GM18861 (cell line): ENCODE results near the gene DCTN4.

Source experiments
- ATAC-seq: cut with Tn5 transposase; IDR thresholded peaks from one replicate; pipeline ENCODE4 v1.9.1; 2021; ENCODE audit not compliant: unreplicated experiment

DCTN4 gene

DNA sequence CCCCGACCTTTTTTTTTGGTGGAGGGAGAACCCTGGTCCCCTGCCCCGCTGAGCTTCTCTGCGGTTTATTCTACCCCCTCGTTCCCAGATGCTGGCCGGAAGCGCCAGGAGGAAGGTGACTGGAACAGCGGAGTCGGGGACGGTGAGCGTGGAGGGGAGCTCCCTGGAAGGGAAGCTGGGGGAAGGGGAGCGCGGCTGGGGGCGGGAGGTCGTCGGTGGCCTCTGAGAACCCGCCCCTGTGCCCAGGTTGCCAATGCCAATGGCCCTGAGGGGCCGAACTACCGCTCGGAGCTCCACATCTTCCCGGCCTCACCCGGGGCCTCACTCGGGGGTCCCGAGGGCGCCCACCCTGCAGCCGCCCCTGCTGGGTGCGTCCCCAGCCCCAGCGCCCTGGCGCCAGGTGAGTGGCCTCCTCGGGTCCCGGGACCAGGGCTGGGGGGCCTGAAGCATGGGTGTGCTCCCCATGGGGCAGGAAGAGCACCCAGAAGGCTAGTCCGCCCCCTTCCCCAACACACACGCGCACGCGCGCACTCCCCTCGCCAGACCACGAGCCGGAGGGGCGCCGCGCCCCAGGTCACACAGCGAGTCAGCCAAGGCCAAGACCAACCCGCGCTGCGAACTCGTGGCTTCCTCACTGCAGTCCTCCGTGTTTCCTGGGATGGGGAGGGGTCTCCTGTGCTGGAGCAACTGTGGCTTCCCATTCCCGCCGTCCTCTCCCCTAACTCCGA is 87.1 kb downstream of the DCTN4 start:
- ATAC-seq: no peak

DNA sequence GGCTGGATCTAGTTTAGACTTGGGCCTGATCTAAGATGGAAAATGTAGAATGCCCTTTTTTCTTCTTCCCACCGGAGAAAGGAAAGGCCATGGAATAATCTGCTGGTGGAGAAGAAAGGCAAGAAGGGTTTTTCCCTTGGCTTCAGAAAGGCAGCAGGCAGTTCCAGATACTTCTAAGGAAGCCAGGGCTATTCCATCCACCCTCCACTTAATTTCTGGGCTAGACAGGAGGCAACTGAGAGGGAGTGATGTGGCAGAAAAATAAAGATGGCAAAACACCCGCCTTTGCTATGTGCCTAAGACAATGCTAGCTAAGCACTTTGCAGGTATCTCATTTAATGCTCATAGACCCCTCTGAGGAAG is 87.9 kb downstream of the DCTN4 start:
- no peak for ATAC-seq

DNA sequence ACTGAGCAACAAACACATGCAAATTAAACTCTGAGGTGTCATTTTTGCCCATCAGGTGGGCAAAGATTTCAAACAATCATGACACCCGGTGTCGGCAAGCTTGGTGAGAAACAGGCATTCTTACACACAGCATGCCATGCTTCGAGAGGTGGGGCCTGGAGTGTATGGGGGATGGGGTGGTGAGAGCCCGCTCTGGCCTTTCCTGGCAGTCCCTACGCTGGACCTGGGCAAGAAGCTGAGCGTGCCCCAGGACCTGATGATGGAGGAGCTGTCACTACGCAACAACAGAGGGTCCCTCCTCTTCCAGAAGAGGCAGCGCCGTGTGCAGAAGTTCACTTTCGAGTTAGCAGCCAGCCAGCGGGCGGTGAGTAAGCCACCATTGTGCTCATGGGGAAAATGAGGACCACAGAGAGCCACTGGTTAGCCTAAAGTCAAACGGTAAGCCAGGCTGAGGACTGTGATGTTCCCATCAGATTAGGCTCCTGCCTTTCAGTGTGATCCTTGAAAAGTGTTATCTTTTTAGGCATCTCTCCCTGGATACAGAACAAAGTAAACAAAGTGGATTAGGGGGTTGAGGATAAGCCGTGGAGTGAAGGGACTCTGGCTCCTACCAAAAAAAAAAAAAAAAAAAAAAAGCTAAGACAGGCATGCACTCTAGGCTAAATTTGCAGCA is 88.4 kb downstream of the DCTN4 start:
- ATAC-seq: no peak

DNA sequence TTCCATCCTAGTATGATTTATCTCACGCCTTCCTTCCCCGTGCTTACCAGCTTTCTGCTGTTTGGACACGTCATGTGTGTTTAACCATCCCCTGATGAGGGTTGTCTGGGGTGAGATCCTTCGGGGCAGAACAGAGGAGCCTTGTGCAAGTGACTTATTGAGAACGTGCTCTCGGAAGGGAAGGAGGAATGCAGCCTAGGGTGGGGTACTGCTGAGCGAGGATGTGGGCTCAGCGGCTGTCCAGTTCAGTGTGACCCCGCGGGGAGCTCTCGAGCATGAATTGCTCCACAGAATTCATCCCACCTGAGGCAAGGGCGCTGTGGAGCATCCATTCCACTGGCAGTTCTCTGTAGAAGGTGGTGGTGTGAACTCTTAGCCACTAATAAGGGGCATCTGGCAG is 93.8 kb downstream of the DCTN4 start:
- no peak for ATAC-seq

DNA sequence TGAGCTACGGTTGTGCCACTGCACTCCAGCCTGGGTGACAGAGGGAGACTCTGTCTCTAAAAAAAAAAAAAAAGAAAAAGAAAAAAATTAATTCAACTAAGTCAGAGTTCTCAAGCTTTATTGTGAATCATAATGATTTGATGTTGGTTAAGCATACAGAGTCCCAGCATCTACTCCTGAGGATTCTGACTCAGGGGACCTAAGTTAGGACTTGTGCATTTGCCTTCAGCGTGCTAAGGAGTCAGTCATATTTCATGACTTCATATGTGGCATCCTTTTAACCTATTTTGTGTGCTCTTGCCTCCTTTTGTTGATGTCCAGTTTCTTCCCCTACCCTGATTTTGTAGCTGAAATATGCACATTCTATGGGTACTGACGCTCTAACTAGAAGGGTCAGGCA is 94.9 kb downstream of the DCTN4 start:
- ATAC-seq: no peak

DNA sequence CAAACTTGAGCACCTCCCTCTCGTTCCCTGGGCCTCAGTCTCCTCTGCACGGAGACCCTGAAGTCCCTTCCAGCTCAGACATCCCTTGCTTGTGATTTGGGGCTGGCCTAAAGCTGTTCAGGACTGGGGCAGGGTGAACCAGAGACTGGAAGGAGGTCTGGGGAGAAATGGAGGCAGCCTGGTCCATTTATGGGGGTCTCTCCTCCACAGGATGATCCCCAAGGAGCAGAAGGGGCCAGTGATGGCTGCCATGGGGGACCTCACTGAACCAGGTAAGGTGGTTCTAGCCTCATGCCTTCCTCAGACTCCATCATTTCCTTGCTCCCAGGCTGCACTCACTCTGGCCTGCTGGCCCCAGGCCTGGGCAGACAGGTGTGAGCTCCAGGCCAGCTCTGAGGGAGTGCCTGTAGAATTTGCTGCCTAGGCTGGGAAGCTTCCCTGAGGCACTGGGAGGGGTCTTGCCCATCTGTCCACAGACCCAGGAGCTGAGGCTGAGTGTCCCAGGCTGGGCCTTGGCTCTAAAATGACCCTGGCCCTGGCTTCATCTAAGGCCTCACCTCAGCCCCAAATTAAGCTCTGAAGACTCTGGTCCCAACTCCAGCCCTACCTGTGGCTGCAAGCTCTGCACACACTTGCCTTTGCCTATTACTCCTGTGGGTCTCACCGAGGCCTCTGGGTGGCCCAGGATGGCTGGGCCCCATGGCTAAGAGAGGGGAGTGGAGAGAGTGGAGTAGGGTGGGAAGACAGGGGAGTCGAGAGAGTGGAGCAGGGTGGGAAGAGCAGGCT is 95.9 kb downstream of the DCTN4 start:
- ATAC-seq: no peak

DNA sequence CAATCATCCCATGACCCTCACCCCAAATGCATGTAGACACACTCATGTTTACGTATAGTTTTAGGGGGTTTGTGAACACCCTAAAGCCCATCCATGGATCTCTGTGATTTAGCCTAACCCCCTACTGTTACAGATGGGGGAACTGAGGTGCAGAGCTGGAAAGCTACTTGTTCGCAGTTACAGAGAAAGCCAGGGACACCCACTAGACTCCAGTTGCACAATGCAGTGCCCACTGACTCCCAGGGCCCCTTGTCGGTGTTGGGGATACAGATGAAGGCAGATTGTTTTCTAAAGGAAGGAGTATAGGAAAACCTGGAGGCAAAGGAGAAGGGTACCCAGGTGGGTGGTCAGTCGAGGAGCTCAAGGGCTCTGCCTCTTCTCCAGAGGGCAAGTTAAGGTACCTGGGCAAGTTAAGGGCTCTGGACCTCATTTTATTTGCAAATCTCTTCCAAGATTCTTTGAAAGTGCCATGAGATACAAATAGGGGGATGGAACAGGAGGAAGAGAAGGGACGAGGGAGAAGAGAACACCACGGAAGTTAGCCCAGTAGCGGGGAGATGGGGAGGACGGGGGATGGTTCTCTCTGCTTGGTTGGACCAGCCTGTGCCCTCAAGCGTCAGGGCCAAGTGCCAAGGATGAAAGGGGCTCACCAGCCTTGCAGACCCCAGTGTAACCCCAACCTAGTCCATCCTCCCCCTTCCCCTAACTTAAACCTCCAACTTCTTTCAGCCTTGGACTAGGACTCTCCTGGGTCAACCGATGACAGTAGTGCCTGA is 96.8 kb downstream of the DCTN4 start:
- no peak for ATAC-seq

DNA sequence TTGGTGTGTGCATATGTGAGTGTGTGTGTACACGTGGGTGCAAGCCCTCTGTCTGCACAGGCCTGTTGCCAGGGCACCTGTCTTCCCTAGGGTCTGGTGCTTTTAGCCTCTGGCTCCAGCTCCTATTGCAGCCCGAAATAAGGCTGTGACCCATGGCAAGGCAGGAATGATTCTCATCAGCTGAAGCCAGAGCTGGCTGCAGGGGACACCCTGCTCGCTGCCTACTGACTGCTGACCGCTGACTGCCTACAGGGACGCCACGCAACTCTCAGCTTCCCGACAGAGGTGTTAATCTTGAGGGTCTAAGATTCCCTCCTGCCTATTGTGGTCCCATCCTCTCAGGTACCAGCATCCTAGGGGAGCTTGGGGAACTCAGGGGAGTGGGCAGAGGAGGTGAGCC is 97.7 kb downstream of the DCTN4 start, which contains the start of gene MYOZ3:
Gene MYOZ3, plus strand, starts transcription at position 166 of the 400 bp plus-strand sequence. CDS start 1,691 bp downstream, outside the sequence.
- ATAC-seq: no peak

DNA sequence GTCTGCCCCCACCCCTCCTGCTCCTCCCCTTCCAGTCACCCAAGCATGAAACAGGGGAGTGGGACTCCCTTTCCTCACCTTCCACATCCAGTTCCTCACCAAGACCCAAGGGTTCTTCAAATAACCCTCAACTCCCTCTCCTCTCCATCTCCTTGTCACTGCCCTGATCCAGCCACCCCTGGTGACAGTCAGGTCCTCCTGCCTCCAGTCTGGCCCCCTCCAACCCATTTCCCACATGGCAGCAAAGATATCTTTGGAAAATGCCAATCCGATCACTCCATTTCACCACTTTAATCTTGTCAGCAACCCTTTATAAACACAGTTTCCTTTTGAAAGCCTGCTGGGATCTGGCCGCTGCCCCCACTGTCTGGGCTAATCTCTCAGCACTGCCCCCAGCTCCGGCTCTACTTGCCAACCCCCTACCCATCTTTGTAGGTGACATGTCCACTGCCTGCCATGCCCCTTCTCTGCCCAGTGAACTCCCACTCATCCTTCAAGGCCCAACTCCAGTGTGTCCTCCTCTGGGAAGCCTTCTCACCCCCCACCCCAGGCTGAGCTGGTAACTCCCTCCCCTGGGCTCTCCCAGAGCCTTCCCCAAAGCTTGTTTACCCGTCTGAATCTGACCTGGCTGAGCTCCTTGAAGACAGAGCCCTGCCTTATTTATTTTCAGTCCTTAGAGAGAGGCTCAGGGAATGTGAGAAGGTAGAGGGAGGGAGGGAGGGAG is 98.5 kb downstream of the DCTN4 start:
- ATAC-seq: no peak

DNA sequence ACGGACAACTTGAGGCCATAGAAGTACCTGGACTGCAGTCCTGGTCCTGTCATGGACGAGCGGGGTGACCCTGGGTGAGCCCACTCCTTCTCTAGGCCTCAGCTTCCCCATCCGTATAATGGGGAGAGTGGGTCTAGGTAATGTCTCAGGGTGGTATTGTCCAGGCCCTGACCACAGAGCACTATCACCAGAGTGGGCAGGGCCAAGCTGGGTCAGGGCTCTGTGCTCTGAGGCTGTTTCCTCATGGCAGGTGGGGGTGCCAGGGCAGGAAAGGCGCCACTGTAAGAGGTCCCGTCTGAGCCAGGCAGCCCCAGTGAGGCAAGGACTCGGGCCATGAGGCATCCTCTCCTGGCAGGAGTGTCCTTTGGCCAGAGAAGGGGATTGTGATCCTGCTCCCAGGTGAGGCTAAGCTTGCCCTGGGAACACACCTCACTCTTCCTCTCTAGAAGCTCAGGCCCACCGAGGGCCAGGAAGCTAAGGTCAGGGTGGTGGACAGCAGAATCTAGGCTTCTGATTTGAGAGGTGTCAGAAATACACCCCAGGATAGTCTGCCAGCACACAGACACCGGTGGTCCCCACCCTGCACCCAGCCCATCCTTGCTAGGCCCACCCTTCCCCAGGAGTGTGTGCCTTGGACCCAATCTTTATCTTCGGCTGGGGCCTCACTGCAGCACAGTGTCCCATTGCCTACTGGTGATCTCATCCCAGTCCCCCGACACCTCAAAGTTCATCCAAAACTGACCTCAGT is 99.3 kb downstream of the DCTN4 start:
- ATAC-seq: no peak

DNA sequence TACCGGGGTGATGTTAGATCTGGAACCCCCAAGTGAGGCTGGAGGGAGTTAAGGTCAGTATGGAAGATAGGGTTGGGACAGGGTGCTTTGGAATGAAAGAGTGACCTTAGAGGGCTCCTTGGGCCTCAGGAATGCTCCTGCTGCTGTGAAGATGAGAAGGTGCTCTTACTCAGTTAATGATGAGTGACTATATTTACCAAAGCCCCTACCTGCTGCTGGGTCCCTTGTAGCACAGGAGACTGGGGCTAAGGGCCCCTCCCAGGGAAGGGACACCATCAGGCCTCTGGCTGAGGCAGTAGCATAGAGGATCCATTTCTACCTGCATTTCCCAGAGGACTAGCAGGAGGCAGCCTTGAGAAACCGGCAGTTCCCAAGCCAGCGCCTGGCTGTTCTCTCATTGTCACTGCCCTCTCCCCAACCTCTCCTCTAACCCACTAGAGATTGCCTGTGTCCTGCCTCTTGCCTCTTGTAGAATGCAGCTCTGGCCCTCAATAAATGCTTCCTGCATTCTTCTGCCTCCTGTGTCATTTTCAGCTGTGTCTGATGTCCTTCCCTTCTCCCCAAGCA is 100.0 kb downstream of the DCTN4 start:
- no peak for ATAC-seq
